Measurements from ENCODE around the gene GBP3. TPM values are rescaled to one million over a fixed set of nuclear protein-coding genes. Genes with fewer than 3 reads are reported as not detected.
A peak's percentile ranks its signal among the peaks of the same experiment; 100 is the strongest.
"Not testable (repeated sequence)": the region's sequence is repeated elsewhere in the genome, so short reads cannot be mapped to it uniquely, and the experiment has no call there.

GBP3 gene
- total RNA-seq = 7.2 TPM

GRCh38 chr1:89022167-89022959 is at the start of gene GBP3:
GBP3 (minus strand) TSS chr1:89022866; CDS start chr1:89020721, 2,145 bp downstream.
- DNase-seq = peak; percentile 25

GRCh38 chr1:89070509-89070908 is 47.8 kb upstream of the GBP3 start:
- no peak for DNase-seq

GRCh38 chr1:89069951-89070350 is 47.3 kb upstream of the GBP3 start:
- DNase-seq = no peak

GRCh38 chr1:89068291-89068690 is 45.6 kb upstream of the GBP3 start:
- DNase-seq = no peak

GRCh38 chr1:89065079-89065868 is 42.6 kb upstream of the GBP3 start, which contains the start of gene GBP1:
GBP1 (minus strand) TSS chr1:89065208; CDS start chr1:89063234, 1,974 bp downstream.
- DNase-seq = peak; percentile 83

GRCh38 chr1:89064632-89065031 is 42.0 kb upstream of the GBP3 start:
- peak; percentile 14 for DNase-seq

GRCh38 chr1:89063094-89063493 is 40.4 kb upstream of the GBP3 start:
- no peak for DNase-seq

GRCh38 chr1:89060091-89060490 is 37.4 kb upstream of the GBP3 start:
- no peak for DNase-seq

- no peak for DNase-seq
Measured at GRCh38 chr1:89051955-89052312, 29.3 kb upstream of the GBP3 start.

GRCh38 chr1:89051300-89051954 is 28.8 kb upstream of the GBP3 start:
- no peak for DNase-seq

- DNase-seq = no peak
Measured at GRCh38 chr1:89050649-89051033, 28.0 kb upstream of the GBP3 start.

GRCh38 chr1:89049901-89050648 is 27.4 kb upstream of the GBP3 start:
- DNase-seq = not testable (repeated sequence)

- not testable (repeated sequence) for DNase-seq
Measured at GRCh38 chr1:89049187-89049586, 26.5 kb upstream of the GBP3 start.

GRCh38 chr1:89047734-89048133 is 25.1 kb upstream of the GBP3 start:
- DNase-seq = no peak

GRCh38 chr1:89046318-89047183 is 23.9 kb upstream of the GBP3 start:
- not testable (repeated sequence) for DNase-seq

GRCh38 chr1:89044970-89045721 is 22.5 kb upstream of the GBP3 start:
- DNase-seq = no peak

- DNase-seq = no peak
Measured at GRCh38 chr1:89043940-89044339, 21.3 kb upstream of the GBP3 start.

GRCh38 chr1:89042491-89042890 is 19.8 kb upstream of the GBP3 start:
- DNase-seq = no peak

GRCh38 chr1:89041721-89042120 is 19.1 kb upstream of the GBP3 start:
- DNase-seq = no peak

- DNase-seq = no peak
Measured at GRCh38 chr1:89041119-89041641, 18.5 kb upstream of the GBP3 start.
